Limb (tissue), 2 donors: ENCODE data around the gene CCT8L2.
"Not testable (repeated sequence)": the region's sequence is repeated elsewhere in the genome, so short reads cannot be mapped to it uniquely, and the experiment has no call there.

ENCODE experiments used
- DNase-seq, 2 donors: peaks; one replicate each; pipeline ENCODE4 v3.0.0-alpha.2; 2016; ENCODE audit errors: extremely low spot score in 2 of 2

Gene CCT8L2

DNA sequence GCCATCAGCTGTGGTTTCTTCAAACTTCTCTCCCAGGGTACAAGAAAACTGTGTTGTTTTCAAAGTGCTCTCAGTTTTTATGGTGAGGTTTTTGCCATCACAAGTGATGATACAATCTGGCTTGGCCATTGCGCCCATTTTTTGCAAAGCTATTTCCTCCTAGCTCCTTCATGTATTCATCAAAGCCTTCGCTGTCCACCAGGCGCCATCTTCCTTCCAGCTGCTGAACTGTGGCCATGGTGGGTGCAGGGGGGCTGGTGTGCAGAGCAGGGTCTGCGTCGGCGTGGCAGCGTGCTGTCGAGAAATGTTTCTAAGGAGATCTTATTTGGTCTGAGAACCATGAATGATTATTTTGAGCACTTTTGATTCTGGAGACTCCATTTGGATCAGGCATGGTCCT lies 2.6 kb upstream of the CCT8L2 start:
- DNase-seq = not testable (repeated sequence)

DNA sequence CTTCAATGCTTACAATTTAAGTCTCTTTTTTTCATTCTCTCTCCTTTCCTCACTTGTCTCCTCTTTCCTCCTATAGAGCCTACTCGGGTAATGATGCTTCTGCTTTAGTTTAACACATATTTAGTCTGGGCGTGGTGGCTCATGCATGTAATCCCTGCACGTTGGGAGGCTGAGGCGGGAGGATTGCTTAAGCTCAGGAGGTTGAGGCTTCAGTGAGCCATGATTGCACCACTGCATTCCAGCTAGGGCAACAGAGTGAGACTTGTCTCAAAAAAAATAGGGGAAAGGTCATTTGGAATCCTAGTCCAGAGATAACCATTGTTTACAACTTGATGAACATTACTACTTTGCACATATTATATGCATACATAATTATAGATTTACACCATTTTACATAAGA lies 1.4 kb upstream of the CCT8L2 start:
- DNase-seq = no peak

DNA sequence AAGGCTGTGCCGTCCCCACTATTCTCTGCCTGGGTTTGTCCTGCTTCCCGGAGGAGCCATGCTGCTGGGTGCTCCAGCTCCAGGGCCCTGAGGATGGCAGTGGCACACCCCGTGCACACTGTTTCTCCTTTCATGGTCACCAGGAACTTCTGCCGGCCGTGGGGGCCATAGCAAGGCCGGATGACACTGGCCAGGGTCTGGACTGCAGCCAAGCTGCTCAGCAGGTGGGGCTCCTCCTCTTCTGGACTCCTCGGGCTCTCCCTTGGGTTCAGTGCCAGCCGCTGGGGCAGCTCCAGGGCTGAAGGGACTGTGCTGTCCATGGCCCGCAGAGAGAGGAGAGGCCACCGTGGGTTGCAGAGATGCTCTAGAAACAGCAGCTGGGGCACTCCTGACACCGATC lies 379 bp downstream of the CCT8L2 start:
- DNase-seq = not testable (repeated sequence)

DNA sequence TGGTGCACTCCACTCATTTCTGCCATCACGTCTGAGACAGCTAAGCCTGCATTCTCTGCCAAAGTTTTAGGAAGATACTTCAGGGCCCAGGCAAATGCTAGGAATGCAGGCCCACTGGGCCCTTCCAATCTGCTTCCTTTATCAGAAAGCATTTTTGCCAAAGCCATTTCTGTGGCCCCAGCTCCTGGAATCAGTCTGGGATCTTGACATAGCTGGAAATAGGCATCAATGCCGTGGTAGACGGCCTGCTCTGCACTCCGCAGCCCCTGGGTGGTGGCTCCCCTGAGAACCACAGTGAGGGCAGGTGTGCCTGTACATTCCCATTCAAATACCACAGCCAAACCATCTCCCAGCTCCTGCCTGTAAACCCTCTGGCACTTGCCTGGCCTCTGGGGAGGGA lies 1.5 kb downstream of the CCT8L2 start:
- DNase-seq = not testable (repeated sequence)

DNA sequence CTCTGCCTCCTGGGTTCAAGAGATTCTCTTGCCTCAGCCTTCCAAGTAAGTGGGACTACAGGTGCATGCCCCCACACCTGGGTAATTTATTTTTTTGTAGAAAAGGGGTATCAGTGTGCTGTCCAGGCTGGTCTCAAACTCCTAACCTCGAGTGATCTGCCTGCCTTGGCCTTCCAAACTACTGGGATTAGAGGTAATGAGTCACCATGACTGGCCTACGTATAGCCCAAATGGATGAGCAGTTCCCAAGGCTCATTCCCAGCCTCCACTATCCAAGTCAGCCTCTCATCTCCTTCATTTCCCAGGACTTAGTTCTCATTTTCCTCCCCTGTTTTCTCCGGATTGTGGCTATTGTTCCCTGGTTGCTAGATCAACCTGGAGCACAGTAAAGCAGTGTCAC lies 5.6 kb downstream of the CCT8L2 start:
- no peak for DNase-seq

DNA sequence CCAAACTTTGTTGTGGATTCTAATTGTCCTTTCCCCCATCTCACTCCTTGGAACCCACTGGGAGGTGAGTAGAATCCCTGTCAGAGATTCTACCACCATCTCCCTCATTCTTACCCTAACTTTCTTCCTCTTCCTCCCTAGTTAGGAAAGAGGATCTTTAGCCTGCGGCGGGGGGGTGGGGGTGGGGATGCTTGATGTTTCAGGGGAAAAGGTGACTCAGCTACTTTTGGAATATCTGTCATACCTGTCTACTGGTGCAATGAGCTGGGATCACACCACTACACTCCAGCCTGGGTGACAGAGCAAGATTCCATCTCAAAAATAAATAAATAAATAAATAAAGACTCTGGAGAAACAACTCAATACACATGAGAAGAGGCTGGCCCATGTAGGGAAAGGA lies 6.4 kb downstream of the CCT8L2 start:
- no peak for DNase-seq

DNA sequence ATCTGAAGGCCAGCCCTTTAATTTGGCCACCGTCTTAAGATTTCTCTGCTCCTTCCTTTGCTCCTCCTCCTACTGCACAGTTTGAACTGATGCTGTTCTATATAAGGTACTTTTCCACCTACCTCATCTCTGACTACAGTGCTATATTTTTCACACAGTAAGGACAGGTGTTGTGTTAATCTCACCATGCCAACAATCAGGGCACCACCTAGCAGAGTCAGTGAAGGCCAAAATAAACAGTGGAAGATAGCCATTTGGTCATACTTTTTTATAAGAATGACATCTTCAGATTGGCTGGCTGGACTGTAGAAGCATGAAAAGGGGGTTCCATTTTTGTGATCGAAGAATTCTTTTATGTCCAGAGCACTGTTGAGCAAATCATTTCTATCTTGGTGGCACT lies 11.7 kb downstream of the CCT8L2 start:
- DNase-seq = not testable (repeated sequence)

DNA sequence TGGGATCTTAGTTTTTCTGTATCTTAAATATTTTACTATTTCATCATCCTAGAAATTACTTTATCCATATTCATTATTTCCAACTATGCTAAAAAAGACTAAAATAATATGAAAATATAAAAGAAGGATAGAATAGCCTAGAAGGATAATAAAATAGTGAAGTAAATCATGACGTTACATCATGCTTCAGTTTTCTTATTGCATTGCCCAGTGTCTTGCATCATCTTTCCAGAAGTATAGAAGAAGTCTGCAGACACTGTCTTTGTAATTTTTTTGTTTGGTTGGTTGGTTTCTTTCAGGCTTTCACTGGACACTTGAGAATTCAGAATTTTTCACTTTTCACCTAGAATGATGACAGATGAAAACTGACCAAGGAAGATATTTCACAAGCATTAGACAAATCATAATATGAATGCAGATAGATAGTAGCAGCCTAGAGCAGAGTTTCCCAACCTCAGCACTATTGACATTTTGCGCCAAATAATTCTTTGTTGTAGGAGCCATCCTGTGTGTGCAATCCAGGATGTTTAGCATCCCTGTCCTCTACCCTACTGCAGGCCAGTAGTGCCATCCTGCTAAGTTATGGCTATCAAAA lies 23.3 kb downstream of the CCT8L2 start:
- not testable (repeated sequence) for DNase-seq

DNA sequence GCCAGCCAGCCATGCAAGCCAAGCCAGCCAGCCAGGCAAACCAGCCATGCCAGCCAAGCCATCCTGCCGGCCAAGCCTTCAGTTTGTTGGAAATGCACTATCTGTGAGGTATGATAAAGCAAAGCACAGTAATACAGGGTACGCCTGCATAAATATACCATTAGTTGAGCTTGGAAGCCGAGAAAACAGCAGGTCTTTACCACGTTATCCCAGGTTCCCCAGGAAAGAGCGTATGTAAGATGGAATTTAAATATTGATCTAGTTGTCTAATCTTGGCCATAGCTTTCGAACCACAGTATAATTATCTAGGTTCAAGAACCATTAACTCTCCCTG lies 24.2 kb downstream of the CCT8L2 start:
- no peak for DNase-seq

DNA sequence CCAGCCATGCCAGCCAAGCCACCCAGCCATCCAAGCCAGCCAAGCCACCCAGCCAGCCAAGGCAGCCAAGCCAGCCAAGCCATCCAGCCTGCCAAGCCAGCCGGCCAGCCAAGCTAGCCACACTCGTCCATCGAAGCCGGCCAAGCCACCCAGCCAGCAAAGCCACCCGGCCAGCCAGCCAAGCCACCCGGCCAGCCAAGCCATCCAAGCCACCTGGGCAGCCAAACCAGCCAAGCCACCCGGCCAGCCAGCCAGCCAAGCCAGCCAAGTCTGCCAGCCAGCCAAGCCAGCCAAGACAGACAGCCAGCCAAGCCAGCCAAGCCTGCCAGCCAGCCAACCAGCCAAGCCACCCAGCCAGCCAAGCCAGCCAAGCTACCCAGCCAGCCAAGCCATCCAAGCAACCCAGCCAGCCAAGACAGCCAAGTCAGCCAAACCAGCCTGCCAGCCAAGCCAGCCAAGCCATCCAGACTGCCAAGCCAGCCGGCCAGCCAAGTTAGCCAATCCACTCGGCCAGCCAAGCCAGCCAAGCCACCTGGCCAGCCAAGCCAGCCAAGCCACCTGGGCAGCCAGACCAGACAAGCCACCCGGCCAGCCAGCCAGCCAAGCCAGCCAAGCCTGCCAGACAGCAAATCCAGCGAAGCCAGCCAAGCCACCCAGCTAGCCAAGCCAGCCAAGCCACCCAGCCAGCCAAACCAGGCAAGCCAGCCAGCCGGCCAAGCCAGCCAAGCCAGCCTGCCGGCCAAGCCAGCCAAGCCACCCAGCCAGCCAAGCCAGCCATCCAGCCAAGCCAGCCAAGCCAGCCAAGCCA lies 24.8 kb downstream of the CCT8L2 start:
- DNase-seq = not testable (repeated sequence)

DNA sequence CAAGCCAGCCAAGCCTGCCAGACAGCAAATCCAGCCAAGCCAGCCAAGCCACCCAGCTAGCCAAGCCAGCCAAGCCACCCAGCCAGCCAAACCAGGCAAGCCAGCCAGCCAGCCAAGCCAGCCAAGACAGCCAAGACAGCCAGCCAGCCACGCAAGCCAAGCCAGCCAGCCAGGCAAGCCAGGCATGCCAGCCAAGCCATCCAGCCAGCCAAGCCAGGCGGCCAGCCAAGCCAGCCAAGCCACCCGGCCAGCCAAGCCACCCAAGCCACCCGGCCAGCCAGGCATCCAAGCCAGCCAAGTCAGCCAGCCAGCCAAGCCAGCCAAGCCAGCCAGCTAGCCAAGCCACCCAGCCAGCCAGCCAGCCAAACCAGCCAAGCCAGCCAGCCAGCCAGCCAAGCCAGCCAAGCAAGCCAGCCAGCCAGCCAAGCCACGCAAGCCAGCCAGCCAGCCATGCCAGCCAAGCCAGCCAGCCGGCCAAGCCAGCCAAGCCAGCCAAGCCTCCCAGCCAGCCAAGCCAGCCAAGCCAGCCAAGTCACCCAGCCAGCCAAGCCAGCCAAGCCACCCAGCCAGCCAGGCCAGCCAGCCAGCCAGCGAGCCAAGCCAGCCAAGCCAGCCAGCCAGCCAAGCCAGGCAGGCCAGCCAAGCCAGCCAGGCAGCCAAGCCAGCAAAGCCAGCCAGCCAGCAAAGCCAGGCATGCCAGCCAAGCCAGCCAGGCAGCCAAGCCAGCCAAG lies 26.0 kb downstream of the CCT8L2 start:
- not testable (repeated sequence) for DNase-seq

DNA sequence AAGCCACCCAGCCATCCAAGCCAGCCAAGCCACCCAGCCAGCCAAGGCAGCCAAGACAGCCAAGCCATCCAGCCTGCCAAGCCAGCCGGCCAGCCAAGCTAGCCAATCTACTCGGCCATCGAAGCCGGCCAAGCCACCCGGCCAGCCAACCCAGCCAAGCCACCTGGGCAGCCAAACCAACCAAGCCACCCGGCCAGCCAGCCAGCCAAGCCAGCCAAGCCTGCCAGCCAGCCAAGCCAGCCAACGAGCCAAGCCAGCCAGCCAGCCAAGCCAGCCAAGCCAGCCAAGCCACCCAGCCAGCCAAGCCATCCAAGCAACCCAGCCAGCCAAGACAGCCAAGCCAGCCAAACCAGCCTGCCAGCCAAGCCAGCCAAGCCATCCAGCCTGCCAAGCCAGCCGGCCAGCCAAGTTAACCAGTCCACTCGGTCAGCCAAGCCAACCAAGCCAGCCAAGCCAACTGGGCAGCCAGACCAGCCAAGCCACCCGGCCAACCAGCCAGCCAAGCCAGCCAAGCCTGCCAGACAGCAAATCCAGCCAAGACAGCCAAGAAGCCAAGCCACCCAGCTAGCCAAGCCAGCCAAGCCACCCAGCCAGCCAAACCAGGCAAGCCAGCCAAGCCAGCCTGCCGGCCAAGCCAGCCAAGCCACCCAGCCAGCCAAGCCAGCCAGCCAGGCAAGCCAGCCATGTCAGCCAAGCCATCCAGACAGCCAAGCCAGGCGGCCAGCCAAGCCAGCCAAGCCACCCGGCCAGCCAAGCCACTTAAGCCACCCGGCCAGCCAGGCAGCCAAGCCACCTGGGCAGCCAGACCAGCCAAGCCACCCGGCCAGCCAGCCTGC lies 26.8 kb downstream of the CCT8L2 start:
- DNase-seq = not testable (repeated sequence)

DNA sequence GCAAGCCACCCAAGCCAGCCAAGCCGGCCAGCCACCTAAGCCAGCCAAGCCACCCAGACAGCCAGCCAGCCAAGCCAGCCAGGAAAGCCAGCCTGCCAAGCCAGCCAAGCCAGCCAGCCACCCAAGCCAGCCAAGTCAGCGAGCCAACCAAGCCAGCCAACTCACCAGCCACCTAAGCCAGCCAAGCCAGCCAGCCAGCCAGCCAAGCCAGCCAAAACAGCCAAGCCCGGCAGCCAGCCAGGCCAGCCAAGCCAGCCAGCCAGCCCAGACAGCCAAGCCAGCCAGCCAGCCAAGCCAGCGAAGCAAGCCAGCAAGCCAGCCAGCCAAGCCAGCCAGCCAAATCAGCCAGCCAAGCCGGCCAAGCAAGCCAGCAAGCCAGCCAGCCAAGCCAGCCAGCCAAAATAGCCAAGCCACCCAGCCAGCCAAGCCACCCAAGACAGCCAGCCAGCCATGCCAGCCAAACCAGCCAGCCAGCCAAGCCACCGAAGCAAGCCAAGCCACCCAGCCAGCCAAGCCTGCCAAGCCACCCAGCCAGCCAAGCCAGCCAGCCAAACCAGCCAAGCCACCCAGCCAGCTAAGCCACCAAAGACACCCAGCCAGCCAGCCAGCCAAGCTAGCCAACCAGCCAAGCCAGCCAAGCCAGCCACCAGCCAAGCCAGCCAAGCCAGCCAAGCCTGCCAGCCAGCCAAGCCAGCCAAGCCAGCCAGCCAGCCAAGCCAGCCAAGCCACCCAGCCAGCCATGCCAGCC lies 27.6 kb downstream of the CCT8L2 start:
- not testable (repeated sequence) for DNase-seq

DNA sequence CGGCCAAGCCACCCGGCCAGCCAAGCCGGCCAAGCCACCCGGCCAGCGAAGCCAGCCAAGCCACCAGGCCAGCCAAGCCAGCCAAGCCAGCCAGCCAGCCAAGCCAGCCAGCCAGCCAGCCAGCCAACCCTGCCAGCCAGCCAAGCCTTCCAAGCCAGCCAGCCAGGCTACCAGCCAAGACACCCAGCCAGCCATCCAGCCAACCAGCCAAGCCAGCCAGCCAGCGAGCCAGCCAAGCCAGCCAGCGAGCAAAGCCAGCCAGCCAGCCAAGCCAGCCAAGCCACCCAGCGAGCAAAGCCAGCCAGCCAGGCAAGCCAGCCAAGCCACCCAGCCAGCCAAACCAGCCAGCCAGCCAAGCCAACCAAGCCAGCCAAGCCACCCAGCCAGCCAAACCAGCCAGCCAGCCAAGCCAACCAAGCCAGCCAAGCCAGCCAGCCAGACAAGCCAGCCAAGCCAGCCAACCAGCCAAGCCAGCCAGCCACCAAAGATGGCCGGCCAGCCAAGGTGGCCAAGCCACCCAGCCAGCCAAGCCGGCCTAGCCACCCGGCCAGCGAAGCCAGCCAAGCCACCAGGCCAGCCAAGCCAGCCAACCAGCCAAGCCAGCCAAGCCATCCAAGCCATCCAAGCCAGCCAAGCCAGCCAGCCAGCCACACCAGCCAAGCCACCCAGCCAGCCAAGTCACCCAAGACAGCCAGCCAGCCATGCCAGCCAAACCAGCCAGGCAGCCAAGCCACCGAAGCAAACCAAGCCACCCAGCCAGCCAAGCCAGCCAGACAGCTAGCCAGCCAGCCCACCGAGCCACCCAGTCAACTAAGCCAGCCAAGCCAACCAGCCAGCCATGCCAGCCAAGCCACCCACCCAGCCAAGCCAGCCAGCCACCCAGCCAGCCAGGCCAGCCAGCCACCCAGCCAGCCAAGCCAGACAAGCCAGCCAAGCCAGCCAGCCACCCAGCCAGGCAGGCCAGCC lies 28.8 kb downstream of the CCT8L2 start:
- no peak for DNase-seq

DNA sequence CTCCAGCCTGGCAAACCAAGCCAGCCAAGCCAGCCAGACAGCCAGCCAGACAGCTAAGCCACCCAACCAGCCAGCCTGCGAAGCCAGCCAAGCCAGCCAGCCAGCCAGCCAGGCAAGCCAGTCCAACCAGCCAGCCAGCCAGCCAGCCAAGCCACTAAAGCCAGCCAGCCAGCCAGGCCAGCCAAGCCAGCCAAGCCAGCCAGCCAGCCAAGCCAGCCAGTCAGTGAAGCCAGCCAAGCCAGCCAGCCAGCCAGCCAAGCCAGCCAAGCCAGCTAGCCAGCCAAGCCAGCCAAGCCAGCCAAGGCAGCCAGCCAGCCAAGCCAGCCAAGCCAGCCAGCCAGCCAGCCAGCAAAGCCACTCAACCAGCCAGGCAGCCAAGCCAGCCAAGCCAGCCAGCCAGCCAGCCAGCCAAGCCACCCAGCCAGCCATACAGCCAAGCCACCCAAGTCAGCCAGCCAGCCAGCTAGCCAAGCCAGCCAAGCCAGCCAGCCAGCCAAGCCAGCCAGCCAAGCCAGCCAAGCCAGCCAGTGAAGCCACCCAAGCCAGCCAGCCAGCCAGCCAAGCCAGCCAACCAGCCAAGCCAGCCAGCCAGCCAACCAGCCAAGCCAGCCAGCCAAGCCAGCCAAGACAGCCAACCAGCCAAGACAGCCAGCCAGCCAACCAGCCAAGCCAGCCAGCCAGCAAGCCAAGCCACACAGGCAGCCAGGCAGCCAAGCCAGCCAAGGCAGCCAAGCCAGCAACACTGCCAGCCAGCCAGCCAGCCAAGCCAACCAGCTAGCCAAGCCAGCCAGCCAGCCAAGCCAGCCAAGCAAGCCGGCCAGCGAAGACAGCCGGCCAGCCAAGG lies 29.7 kb downstream of the CCT8L2 start:
- DNase-seq = no peak

DNA sequence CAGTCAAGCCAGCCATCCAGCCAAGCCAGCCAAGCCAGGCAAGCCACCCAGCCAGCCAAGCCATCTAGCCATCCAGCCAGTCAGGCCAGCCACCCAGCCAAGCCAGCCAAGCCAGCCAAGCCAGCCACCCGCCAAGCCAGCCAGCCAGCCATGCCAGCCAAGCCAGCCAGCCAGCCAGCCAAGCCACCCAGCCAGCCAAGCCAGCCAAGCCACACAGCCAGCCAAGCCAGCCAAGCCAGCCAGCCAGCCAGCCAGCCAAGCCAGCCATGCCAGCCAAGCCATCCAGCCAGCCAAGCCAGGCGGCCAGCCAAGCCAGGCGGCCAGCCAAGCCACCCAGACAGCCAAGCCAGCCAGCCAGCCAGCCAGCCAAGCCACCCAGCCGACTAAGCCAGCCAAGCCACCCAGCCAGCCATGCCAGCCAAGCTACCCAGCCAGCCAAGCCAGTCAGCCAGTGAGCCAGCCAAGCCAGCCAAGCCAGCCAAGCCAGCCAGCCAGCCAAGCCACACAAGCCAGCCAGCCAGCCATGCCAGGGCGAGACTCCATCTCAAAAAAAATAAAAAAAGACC lies 31.4 kb downstream of the CCT8L2 start:
- DNase-seq = not testable (repeated sequence)

DNA sequence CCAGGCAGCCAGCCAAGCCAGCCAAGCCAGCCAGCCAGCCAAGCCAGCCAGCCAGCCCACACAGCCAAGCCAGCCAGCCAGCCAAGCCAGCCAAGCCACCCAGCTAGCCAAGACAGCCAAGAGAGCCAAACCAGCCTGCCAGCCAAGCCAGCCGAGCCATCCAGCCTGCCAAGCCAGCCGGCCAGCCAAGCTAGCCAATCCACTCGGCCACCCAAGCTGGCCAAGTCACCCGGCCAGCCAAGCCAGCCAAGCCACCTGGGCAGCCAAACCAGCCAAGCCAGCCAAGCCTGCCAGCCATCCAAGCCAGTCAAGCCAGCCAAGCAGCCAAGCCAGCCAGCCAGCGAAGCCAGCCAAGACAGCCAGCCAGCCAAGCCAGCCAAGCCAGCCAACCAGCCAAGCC lies 32.0 kb downstream of the CCT8L2 start:
- DNase-seq = not testable (repeated sequence)

DNA sequence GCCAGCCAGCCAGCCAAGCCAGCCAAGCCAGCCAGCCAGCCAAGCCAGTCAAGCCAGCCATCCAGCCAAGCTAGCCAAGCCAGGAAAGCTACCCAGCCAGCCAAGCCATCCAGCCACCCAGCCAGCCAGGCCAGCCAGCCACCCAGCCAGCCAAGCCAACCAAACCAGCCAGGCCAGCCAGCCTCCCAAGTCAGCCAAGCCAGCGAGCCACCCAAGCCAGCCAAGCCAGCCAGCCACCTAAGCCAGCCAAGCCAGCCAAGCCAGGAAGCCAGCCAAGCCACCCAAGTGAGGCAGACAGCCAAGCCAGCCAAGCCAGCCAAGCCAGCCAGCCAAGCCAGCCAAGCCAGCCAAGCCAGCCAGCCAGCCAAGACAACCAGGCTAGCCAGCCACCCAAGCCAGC lies 32.6 kb downstream of the CCT8L2 start:
- DNase-seq = not testable (repeated sequence)
